NB4 (cell line): ENCODE data around the gene HSPG2.

Source experiments
- DNase-seq: peaks from one replicate; pipeline ENCODE4 v3.0.0; 2010; ENCODE audit warnings: low read depth
- H3K4me3 ChIP-seq: one replicate; pipeline ENCODE4 v1.5.1; 2011; ENCODE audit warnings: mild to moderate bottlenecking, low read depth, low read length, moderate library complexity
- CTCF ChIP-seq: IDR thresholded peaks from one replicate; pipeline ENCODE4 v1.5.1; 2012; ENCODE audit warnings: low read depth, low read length
- MAX ChIP-seq: IDR thresholded peaks from 2 replicates; pipeline ENCODE4 v1.6.1; 2011; ENCODE audit warnings: low read depth, low read length
- MYC ChIP-seq: IDR thresholded peaks from 2 replicates; pipeline ENCODE4 v1.6.1; 2011; ENCODE audit warnings: low read depth, low read length
- POLR2A ChIP-seq: IDR thresholded peaks from 2 replicates; pipeline ENCODE4 v1.6.1; 2011; ENCODE audit warnings: mild to moderate bottlenecking; ENCODE audit not compliant: insufficient read length; ENCODE audit errors: extremely low read depth

The HSPG2 gene

GRCh38 chr1:21861602-21862429, 75.3 kb downstream of the HSPG2 start:
- H3K4me3 ChIP-seq: no peak overlapping the region
- DNase-seq: no peak
- no peak for TF ChIP-seq MYC
- no peak for TF ChIP-seq POLR2A
- TF ChIP-seq CTCF: no peak
- no peak for TF ChIP-seq MAX

- no peak overlapping the region for H3K4me3 ChIP-seq
- no peak for TF ChIP-seq MAX
- TF ChIP-seq MYC: no peak
- no peak for TF ChIP-seq CTCF
- no peak for TF ChIP-seq POLR2A
- no peak for DNase-seq
Observed at GRCh38 chr1:21860971-21861370, 76.1 kb downstream of the HSPG2 start.

GRCh38 chr1:21859669-21860179, 77.4 kb downstream of the HSPG2 start:
- DNase-seq: no peak
- TF ChIP-seq POLR2A (no peak), MYC (no peak), CTCF (no peak), MAX (no peak)
- no peak overlapping the region for H3K4me3 ChIP-seq

GRCh38 chr1:21857840-21858670, 79.1 kb downstream of the HSPG2 start:
- TF ChIP-seq CTCF (no peak), MYC (peak; percentile 58; the same call in 1 of the 2 replicates), POLR2A (no peak), MAX (0 out of 2 replicates have a peak, but pooled peaks have one; percentile 12)
- peak; percentile 79 for DNase-seq
- no peak overlapping the region for H3K4me3 ChIP-seq

GRCh38 chr1:21857142-21857839, 79.8 kb downstream of the HSPG2 start:
- TF ChIP-seq CTCF: no peak
- peak; percentile 40 for TF ChIP-seq MAX
- no peak overlapping the region for H3K4me3 ChIP-seq
- DNase-seq: peak; percentile 91
